HG03460 (cell line): ENCODE measurements around the gene WDR77.

Experiments used
- ATAC-seq: cut with Tn5 transposase; IDR thresholded peaks from one replicate; pipeline ENCODE4 v1.9.1; 2021; ENCODE audit not compliant: unreplicated experiment

WDR77 gene

DNA sequence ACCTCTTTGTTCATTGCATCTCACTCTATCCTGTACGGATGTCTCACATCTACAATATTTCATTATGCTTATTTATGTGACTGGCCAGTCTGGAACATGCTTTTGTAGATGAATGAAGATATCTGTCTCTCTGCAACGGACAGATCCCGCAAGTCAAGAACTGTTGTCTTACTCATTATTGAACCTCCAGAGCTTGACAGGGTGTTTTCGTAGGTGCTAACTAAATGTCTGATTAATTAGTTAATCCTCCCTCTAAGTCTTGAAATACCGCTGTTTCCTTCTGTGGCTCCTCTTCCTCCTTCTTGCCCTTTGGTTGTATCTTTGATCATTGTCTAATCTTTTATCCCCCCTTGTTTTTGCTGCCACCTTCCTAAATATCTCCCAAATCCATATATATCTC is 21.5 kb upstream of the WDR77 start:
- ATAC-seq: no peak

DNA sequence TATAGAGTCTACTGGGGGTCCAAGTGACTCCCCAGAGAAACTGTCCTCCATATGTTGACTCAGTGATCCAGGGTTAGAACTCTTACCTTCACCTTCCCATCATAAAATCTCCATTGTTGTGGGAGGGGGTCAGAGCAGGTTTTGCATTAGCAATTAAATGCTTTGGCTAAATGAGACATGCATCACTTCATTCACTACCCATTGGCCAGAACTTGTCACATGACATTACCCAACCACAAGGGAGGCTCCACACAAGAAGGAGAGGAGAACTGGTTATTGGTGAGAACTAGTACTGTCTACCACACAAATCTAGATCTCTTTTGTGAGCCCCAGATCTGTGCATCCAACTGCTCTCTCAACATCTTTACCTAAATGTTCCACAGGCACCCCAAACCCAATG is 20.5 kb upstream of the WDR77 start:
- ATAC-seq: no peak

DNA sequence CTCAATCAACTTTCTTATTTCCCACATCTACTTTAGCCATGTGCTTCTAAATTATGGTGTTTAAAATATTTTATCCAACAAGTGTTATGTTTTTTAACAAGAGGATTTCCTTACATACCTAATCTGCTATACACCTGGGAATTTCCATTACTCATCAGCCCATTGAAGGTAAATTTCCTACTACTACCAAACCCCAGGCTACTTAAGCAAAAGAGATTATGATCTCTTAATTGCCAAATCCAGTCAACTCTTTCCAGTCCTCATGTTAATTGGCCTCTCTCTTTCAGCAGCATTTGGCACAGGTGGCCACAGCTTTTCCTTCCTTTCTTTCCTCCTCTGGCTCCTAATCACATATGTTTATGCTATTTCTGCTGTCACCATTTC is 19.7 kb upstream of the WDR77 start:
- no peak for ATAC-seq

GRCh38 chr1:111467865-111468716 is 19.0 kb upstream of the WDR77 start:
- no peak for ATAC-seq

- ATAC-seq: no peak
Measured at GRCh38 chr1:111466480-111466879, 17.4 kb upstream of the WDR77 start.

DNA sequence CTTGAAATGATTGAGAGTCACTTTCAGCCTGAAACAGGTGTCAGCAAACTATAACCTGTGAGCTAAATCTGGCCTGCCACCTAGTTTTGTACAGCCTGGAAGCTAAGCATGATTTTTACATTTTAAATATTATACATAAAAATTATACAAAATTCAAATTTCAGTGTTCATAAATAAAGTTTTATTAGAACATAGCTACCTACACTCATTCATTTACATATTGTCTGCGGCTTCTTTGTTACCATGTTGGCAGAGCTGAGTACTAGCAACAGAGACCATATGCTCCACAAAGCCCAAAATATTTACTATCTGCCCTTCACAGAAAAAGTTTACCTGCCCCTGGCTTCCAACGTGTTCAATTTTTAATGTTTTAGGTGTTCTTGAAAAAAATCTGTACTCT is 16.7 kb upstream of the WDR77 start:
- no peak for ATAC-seq

DNA sequence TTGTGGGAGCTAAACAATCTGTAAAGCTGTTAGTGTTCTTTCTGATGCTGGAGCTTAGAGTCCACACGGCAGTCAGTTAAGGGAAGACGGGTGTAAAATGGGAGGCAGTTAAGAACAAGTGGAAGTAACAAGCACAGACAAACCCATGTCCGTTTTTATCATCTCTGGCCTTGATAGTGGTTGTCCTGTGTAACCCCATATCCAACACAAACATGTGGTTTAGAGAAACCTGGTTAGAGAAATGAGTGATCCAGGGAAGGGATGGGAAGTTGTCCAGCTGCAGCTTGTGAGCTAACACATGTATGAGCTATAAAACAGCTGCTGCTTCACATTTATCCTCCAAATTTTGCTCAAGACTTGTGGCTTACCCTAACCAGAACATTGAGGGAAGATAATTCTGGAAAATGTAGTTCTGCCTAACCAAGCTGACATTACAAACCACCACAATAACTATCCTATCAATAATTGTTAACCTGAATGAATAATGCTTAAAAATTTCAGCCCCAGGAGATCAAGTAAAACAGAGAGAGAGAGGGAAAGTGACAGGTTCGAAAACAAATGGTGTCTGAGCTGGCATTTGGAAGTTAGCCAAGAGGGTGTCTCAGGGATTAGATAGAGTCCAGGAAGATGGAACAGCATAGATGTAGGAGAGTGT is 14.1 kb upstream of the WDR77 start:
- ATAC-seq: no peak

- no peak for ATAC-seq
Measured at GRCh38 chr1:111462370-111463028, 13.4 kb upstream of the WDR77 start.

- ATAC-seq: no peak
Measured at GRCh38 chr1:111461765-111462164, 12.7 kb upstream of the WDR77 start.

- ATAC-seq: no peak
Measured at GRCh38 chr1:111455642-111456031, 6.6 kb upstream of the WDR77 start.

DNA sequence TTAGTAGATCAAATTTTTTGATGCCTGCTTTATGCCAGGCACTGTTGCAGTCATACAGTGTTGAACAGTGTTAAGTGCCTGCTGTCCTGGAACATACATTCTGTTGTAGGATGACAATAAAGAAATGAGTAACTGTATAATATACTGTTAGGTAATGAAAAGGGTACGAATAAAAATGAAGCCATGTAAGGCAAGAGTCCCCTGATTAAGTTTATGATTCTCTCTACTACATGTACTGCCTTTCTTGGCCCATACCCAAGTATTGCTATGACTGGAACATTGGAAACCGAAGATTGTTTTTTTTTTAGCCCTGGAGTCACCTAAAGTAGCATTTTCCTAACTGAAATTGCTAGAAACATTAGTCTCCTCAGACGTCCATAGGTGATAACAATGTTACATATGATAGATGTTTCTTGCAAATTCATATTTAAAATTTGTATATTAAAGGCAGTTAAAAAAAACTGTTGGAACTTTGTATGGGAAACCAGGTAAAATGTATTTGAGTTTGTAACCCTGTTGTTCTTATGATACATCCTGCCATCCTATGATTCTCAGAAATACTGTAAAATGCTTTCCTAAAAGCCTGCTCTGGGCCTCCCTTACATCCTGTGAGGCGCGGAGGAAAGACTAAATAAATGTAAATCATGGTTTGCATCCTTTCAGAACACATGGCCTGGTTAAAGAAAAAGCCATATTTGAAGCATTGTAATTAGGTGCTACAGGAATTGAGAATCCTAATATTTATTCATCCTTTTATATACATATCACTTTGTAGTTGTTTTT is 6.0 kb upstream of the WDR77 start:
- ATAC-seq: no peak

- ATAC-seq: no peak
Measured at GRCh38 chr1:111453706-111454105, 4.7 kb upstream of the WDR77 start.

GRCh38 chr1:111452581-111452980 is 3.5 kb upstream of the WDR77 start:
- no peak for ATAC-seq

- ATAC-seq: no peak
Measured at GRCh38 chr1:111450185-111450584, 1.1 kb upstream of the WDR77 start.

GRCh38 chr1:111449703-111450017 is 604 bp upstream of the WDR77 start:
- no peak for ATAC-seq

- peak; percentile 24 for ATAC-seq
Measured at GRCh38 chr1:111448482-111448917, 556 bp downstream of the WDR77 start.

DNA sequence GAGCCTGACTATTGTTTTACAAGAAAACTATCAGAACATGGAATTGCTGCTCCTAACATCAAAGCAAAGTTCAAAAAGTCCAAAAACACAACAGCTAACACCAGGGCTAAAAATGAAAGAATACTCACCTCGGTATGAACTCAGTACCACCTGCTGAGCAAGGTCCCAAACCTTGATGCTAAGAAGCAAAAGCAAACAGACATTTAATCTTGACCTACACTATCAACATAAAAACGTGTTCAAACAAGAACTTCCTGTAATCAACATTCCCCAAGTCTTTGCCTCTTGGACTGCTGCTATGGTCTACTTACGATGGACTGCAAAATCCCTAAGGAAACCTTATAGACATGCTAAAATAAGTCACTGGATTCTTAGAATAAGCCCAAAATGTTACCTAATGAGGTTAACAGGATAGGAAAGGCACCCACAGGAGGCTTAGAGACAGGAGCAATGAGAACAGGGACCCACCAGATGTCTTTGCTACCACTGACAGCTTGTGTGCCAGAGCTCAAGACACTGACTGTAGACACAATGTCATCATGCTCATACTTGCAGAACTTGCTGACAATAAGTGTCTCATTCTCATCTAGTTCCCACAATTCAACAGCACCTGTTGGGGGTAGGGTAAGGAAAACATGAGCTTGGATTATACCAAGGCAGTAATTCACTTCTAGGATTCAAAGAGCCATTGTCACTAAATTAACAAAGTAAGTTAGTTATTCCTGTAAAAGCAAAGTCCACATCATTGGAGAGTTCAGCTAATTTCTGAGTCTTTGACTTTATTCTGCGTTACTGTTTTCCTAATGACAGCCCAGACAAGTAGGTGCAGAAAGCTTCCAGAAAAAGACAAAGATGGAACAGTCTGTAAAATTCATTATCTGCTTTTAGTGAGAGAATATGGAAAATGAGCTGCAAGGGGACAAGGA is 1.8 kb downstream of the WDR77 start:
- ATAC-seq: no peak

DNA sequence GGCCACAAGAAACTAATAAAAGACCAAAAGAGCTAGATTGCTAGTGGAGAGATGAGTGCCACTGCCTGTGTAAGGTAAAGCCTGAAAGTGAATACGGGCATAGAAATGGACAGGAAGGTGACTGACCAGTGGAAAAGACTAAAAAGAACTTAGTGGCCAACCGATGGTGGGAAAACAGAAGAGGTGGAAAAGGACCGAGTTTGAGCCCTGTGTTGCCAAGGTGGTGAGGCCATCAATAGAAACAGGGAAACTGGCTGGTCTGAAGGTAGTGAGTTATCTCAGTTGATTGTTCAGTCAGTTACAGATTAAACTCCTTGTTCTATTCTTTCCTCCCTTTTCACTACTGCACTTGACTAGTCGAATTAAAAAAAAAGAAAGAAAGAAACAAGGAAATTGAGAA is 2.5 kb downstream of the WDR77 start:
- no peak for ATAC-seq

GRCh38 chr1:111444031-111444430 is 5.0 kb downstream of the WDR77 start:
- no peak for ATAC-seq

- ATAC-seq: no peak
Measured at GRCh38 chr1:111442457-111442856, 6.6 kb downstream of the WDR77 start.
